Mucosa of rectum (tissue), 2 donors: ENCODE results near the gene MMGT1.
A peak's percentile ranks its signal among the peaks of the same experiment; 100 is the strongest.

Source experiments
- H3K27ac ChIP-seq, 2 donors: one replicate each; pipeline ENCODE4 v1.7.0; 2013; ENCODE audit warnings: inconsistent platforms in 2 of 2, low read depth in 2 of 2, low read length in 2 of 2
- H3K27me3 ChIP-seq, 2 donors: one replicate each; pipeline ENCODE4 v1.7.0; 2013; ENCODE audit warnings: low read length in 2 of 2; ENCODE audit not compliant: control insufficient read depth in 2 of 2, insufficient read depth in 2 of 2
- H3K36me3 ChIP-seq, 2 donors: one replicate each; pipeline ENCODE4 v1.7.0; 2013; ENCODE audit warnings: low read length in 2 of 2; ENCODE audit not compliant: control insufficient read depth in 2 of 2, insufficient read depth in 2 of 2
- H3K4me1 ChIP-seq, 2 donors: one replicate each; pipeline ENCODE4 v1.7.0; 2013; ENCODE audit warnings: low read length in 2 of 2, mild to moderate bottlenecking in 1 of 2; ENCODE audit not compliant: control insufficient read depth in 2 of 2, insufficient read depth in 2 of 2
- H3K4me3 ChIP-seq, 2 donors: one replicate each; pipeline ENCODE4 v1.7.0; 2013; ENCODE audit warnings: low read length in 2 of 2
- H3K9ac ChIP-seq, 2 donors: one replicate each; pipeline ENCODE4 v1.7.0; 2013; ENCODE audit warnings: low read length in 2 of 2, low read depth in 1 of 2, mild to moderate bottlenecking in 1 of 2
- H3K9me3 ChIP-seq, 2 donors: one replicate each; pipeline ENCODE4 v1.7.0; 2013; ENCODE audit warnings: low read length in 2 of 2; ENCODE audit not compliant: control insufficient read depth in 2 of 2
- donor health status: healthy.
- donor health status: Normal muscosa, but diverticular disease.

Gene MMGT1

DNA sequence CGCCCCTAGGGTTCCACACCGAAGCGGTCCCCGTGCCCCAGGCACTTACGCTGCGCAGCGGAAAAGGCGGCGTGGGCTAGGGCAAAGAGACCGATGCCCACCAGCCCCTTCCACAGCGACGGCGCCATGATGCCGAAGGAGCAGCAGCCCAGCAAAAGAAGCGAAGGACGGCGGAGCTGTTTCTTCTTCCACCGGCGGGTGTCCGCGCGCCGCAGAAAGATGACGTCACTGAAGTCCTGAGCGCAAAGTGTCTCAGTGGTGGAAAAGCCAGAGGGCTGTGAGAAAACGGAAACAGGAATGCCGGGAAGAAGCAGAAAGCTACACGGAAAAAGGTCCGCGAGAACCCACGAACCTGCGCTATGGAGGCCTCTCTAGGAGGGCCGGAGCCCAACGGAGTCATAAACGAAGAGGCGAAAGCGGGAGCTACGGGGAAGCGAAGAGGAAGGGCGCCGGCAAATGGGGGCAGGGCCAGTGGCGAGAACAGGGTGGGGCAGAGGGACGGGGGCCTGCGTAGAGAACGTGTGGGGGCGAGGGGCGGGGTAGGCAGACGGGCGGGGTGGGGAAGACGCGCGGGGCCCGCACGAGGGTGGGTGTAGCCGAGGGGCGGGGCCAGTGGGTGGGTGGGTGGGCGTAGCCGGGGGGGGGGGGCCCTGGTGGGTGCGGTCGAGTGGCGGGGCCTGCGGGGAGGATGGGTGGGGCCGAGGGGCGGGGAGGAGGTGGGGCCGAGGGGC is at the start of gene MMGT1:
TSS of gene MMGT1 (minus strand) at position 441 of the 731 bp plus-strand sequence. CDS start at position 128, 313 bp downstream.
- peak within 1 kb of the TSS; percentile 80 to 83 for H3K4me3 ChIP-seq
- H3K27ac ChIP-seq, result peak within 1 kb of the TSS; percentile 89 to 95
- H3K9me3 ChIP-seq, result no peaks in the 10 kb centered on the region

DNA sequence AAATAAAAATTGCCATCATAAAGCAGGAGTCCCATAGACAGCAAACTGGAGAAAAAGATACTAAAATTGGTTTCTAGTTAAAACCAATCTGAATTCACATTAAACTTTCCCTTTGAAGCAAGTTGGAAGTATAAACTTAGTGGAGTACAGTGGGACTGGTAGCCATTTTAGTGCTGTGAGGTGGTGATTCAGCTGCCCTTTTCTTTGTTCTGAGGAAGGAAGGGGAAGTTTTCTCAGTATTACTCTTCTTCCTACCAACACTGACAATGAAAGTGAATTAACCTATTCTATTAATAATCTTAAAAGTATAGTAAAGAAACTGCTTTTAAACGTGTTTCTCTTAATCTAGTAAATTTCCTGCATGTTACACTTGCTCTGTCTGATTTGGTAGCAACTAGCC is 48.1 kb upstream of the MMGT1 start:
- H3K9me3 ChIP-seq, result no peaks in the 10 kb centered on the region
- H3K9ac ChIP-seq, result no peak overlapping the region
- no peaks in the 10 kb centered on the region for H3K4me1 ChIP-seq
- H3K27ac ChIP-seq, result no peak overlapping the region
- H3K36me3 ChIP-seq, result peaks cover 4% of the 10 kb centered on the region in 2 donors
- H3K4me3 ChIP-seq, result no peak overlapping the region
- H3K27me3 ChIP-seq, result peaks cover 0 to 2% of the 10 kb centered on the region in 2 donors

More for the DNA sequence above, at the start of gene MMGT1:
- Histone ChIP-seq H3K27me3 (no peaks in the 10 kb centered on the region), H3K36me3 (peaks cover 0 to under 1% of the 10 kb centered on the region in 2 donors), H3K9ac (peak within 1 kb of the TSS; percentile 68 to 81), H3K4me1 (peaks cover 4 to 5% of the 10 kb centered on the region in 2 donors)

DNA sequence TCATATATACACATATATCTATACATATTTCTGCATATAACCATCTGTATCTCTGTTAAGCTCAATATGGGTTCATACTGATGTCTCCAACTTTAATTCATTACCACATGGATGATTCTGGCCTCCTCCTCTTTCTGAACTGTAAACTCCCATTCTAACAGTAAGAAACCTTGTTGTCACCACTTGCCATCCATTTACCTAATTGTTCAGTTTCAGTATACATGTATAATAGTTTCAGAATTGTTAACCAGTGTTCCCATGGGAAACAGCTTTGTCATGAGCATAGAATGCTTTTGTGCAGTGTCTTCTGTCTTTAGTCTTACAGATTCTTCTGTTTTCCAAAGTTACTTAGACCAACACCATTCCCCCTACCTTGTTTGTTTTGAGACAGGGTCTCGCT is 47.4 kb upstream of the MMGT1 start:
- peaks cover 0 to 2% of the 10 kb centered on the region in 2 donors for H3K27me3 ChIP-seq
- no peak overlapping the region for H3K4me3 ChIP-seq
- no peak overlapping the region for H3K27ac ChIP-seq
- H3K36me3 ChIP-seq, result peaks cover 4% of the 10 kb centered on the region in 2 donors
- H3K9me3 ChIP-seq, result no peaks in the 10 kb centered on the region
- H3K4me1 ChIP-seq, result no peaks in the 10 kb centered on the region
- H3K9ac ChIP-seq, result no peak overlapping the region

DNA sequence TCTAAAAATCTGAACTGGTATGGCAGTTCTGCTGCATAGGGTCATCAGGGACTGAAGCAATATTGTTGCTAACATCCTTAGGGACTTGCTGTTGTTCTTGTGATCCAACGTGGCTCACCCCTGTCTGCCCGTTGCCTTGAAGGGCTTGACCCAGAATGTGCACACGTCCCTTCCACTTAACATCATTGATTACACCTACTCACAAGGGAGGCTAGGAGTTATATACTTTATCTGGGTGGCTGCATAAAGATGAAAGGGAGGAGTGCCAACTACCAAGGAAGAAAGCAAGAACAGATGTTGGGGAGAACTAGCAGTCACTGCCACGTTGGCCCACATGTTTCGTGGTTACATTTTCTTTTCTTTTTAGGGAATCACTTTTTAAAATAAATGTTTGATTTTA is 45.4 kb upstream of the MMGT1 start:
- H3K27ac ChIP-seq, result no peak overlapping the region
- peaks cover 4% of the 10 kb centered on the region in 2 donors for H3K36me3 ChIP-seq
- no peak overlapping the region for H3K9ac ChIP-seq
- H3K27me3 ChIP-seq, result peaks cover 0 to 2% of the 10 kb centered on the region in 2 donors
- no peaks in the 10 kb centered on the region for H3K4me1 ChIP-seq
- no peaks in the 10 kb centered on the region for H3K9me3 ChIP-seq
- no peak overlapping the region for H3K4me3 ChIP-seq

DNA sequence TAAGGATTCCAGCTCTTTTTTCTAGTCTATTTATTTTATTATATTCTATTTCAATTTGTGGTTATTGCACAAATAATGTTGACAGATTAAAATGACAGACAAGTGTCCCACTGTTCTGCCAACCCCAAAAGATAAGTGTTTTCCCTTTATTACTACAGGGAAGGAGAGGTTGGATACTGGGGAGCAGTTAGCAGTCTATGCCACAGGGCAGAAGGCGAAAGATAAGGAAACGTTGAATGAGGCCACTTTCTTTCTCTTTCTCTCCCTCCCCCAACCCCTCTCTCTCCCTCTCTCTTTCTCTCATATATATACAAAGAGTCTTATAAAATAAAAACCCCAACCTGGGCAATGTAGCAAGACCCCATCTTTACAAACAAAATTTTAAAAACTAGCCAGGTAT is 43.1 kb upstream of the MMGT1 start:
- Histone ChIP-seq H3K9ac (no peak overlapping the region), H3K9me3 (no peaks in the 10 kb centered on the region), H3K27ac (no peak overlapping the region), H3K4me1 (no peaks in the 10 kb centered on the region), H3K27me3 (no peaks in the 10 kb centered on the region), H3K36me3 (peaks cover 4% of the 10 kb centered on the region in 2 donors), H3K4me3 (no peak overlapping the region)

DNA sequence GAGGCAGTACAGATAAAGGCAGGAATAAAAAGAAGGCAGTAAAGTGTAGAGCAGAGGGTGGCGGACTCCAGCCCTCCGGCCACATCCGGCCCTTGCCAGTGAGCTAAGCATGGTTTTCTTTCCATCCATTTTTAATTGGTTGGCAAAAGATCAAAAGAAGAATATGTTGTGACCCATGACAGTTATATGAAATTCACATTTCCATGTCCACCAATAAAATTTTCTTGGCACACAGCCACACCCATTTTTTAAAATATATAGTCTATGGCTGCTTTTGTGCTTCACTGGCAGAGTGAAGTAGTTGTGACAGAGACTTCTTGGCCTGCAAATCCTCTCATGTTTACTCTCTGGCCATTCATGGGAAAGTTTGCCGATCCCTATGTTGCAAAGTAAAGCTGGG is 41.2 kb upstream of the MMGT1 start:
- Histone ChIP-seq H3K4me1 (no peaks in the 10 kb centered on the region), H3K36me3 (peaks cover 4% of the 10 kb centered on the region in 2 donors), H3K4me3 (no peak overlapping the region), H3K9ac (no peak overlapping the region), H3K27ac (no peak overlapping the region), H3K9me3 (no peaks in the 10 kb centered on the region), H3K27me3 (no peaks in the 10 kb centered on the region)

DNA sequence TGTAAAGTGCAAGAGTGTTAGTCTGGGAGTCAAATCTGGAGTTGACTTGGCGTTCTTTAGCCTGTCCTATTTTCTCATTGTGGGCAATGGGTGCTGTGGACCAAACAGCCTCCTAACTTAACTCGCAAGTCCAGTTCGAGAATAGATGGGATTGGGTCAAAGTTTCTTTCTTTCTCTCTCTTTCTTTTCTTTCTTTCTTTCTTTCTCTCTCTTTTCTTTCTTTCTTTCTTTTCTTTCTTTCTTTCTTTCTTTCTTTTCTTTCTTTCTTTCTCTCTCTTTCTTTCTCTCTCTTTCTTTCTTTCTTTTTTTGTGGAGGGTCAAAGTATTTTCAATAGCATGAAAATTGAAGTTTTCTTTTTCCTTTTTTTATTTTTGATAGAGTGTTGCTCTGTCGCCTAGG is 14.5 kb upstream of the MMGT1 start:
- no peaks in the 10 kb centered on the region for H3K9me3 ChIP-seq
- H3K4me1 ChIP-seq, result peaks cover 0 to 2% of the 10 kb centered on the region in 2 donors
- H3K27me3 ChIP-seq, result peaks cover 0 to 3% of the 10 kb centered on the region in 2 donors
- no peaks in the 10 kb centered on the region for H3K36me3 ChIP-seq
- no peak overlapping the region for H3K9ac ChIP-seq
- H3K4me3 ChIP-seq, result no peak overlapping the region
- no peak overlapping the region for H3K27ac ChIP-seq

DNA sequence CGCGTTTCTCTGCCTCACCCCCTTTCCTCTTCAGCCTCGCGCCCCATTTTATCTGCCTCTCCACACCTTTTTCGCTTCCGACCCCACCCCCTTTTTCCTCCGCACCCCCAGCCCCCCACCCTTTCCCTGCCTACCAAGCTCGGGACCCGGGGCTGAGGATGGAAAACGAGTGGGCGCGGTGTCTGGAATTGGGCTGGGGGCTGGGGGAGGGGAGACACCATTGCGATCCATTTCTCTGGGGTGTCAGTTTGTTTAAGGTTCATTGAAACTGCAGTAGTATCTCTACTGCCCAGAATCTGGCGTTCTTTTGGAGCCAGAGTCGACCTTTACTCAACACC is 12.2 kb upstream of the MMGT1 start:
- Histone ChIP-seq H3K36me3 (no peaks in the 10 kb centered on the region), H3K27me3 (peaks cover 0 to 3% of the 10 kb centered on the region in 2 donors), H3K4me1 (peaks cover 0 to 2% of the 10 kb centered on the region in 2 donors), H3K27ac (peak overlapping the region in 1 of 2 donors; percentile 58), H3K9ac (peak overlapping the region; percentile 76 to 79), H3K4me3 (peak overlapping the region; percentile 85 to 92), H3K9me3 (no peaks in the 10 kb centered on the region)

DNA sequence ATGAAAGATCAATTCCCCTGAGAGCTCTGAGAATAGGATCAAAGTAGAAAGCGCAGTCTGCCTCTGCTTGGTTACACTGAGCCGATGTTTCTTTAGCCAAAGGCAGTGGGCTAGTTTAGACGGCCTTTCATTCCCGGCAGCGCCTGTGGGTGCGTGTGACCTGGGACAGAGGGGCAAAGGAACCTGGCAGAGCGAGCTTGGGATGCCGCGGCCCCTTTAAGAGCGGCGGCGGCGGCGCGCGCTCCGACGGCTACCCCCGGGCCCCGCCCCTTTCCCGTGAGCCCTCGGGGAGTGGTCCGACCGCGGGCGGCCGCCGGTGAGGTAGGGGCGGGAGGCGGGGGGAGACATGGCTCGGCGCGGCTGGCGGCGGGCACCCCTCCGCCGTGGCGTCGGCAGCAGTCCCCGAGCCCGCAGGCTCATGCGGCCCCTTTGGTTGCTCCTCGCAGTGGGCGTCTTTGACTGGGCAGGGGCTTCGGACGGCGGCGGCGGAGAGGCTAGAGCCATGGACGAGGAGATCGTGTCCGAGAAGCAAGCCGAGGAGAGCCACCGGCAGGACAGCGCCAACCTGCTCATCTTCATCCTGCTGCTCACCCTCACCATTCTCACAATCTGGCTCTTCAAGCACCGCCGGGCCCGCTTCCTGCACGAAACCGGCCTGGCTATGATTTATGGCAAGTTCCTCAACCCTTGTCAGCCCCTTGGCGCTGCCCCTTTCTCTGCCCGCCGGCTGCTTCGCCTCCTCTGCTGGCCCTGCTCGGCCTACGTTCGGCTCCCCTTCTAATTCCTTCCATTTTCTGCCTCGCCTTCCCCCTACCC is 11.6 kb upstream of the MMGT1 start, which contains the start of gene SLC9A6:
TSS of gene SLC9A6 (plus strand) at position 279 of the 816 bp plus-strand sequence. CDS start at position 503, 224 bp downstream.
- H3K9ac ChIP-seq, result peak within 1 kb of the TSS; percentile 79 to 85
- no peaks in the 10 kb centered on the region for H3K36me3 ChIP-seq
- no peaks in the 10 kb centered on the region for H3K9me3 ChIP-seq
- peaks cover 0 to 2% of the 10 kb centered on the region in 2 donors for H3K4me1 ChIP-seq
- peak within 1 kb of the TSS; percentile 85 to 92 for H3K4me3 ChIP-seq
- H3K27ac ChIP-seq, result peak within 1 kb of the TSS; percentile 58 to 76
- H3K27me3 ChIP-seq, result peaks cover 0 to 3% of the 10 kb centered on the region in 2 donors

DNA sequence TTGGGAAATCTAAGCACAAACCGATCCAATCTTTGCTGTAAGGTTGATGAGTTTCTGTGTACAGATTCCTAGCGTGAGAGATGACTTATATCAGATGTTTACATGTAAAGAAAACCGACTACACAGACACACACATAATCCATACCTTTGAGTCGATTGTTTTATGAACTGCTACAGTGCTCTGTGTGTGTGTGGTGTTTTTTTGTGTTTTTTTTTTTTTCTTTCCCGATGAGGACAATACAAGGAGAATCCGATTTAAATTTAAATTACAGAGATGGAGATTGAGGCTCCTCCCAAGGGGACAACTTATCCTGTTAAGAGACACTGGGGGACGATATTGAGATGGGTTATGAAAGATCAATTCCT is 11.0 kb upstream of the MMGT1 start:
- H3K27ac ChIP-seq, result peak overlapping the region; percentile 58 to 76
- peak overlapping the region; percentile 79 to 85 for H3K9ac ChIP-seq
- peaks cover 0 to 2% of the 10 kb centered on the region in 2 donors for H3K4me1 ChIP-seq
- H3K27me3 ChIP-seq, result peaks cover 0 to 3% of the 10 kb centered on the region in 2 donors
- peak overlapping the region; percentile 84 to 92 for H3K4me3 ChIP-seq
- H3K9me3 ChIP-seq, result no peaks in the 10 kb centered on the region
- no peaks in the 10 kb centered on the region for H3K36me3 ChIP-seq
